ENCODE measurements around the gene ARL8A. TPM values are rescaled to one million over a fixed set of nuclear protein-coding genes. Genes with fewer than 3 reads are reported as not detected.

Gene ARL8A
- total RNA-seq, 2 experiments from 2014 or later: 62.4 to 63.8 TPM

GRCh38 chr1:202161151-202162046 lies 16.9 kb upstream of the ARL8A start:
- peak overlapping the region; percentile 98 for H3K4me3 Mint-ChIP-seq
- no peaks in the 10 kb centered on the region for H3K27me3 Mint-ChIP-seq
- CTCF ChIA-PET: interaction anchor here (1.4 to 1.8 kb wide), 4 partner anchors 15 to 28 kb away, joined by 4 to 11 read pairs (median 6); no protein-coding TSS in a partner anchor
- H3K4me1 Mint-ChIP-seq: peaks cover 87% of the 10 kb centered on the region
- DNase-seq: no peak
- H3K27ac Mint-ChIP-seq: peak overlapping the region; percentile 99
- POLR2A ChIA-PET: interaction anchor here (1.3 to 8.3 kb wide), 7 partner anchors 7 to 181 kb away, joined by 4 to 174 read pairs (median 9); partner anchors contain the start of genes ARL8A and UBE2T
- no peaks in the 10 kb centered on the region for H3K9me3 Mint-ChIP-seq
- peaks cover 38% of the 10 kb centered on the region for H3K36me3 Mint-ChIP-seq (ENCODE audit: low read depth)

- DNase-seq: peak; percentile 84
- H3K4me1 Mint-ChIP-seq: peaks cover 86% of the 10 kb centered on the region
- CTCF ChIA-PET: interaction anchor here (0.8 to 1.7 kb wide), 12 partner anchors 10 to 160 kb away, joined by 3 to 8 read pairs (median 4); no protein-coding TSS in a partner anchor
- H3K27me3 Mint-ChIP-seq: no peaks in the 10 kb centered on the region
- H3K27ac Mint-ChIP-seq: peak within 1 kb of the TSS; percentile 99
- POLR2A ChIA-PET: interaction anchor here (1.1 to 8.3 kb wide), 13 partner anchors 8 to 847 kb away, joined by 3 to 174 read pairs (median 5); partner anchors contain the start of genes ARL8A, TMEM183A and UBE2T
- H3K36me3 Mint-ChIP-seq (ENCODE audit: low read depth): peaks cover 48% of the 10 kb centered on the region
- no peaks in the 10 kb centered on the region for H3K9me3 Mint-ChIP-seq
- H3K4me3 Mint-ChIP-seq: peak within 1 kb of the TSS; percentile 98
Observed at GRCh38 chr1:202160377-202160940, 15.9 kb upstream of the ARL8A start, which contains the start of gene PTPN7. Gene PTPN7, minus strand, starts transcription at chr1:202160602. Its CDS starts 1,200 bp downstream, at chr1:202159402.

GRCh38 chr1:202159534-202160371 lies 15.2 kb upstream of the ARL8A start:
- Mint-ChIP-seq H3K27me3 (no peaks in the 10 kb centered on the region), H3K4me1 (peaks cover 86% of the 10 kb centered on the region)

GRCh38 chr1:202158810-202159533 lies 14.4 kb upstream of the ARL8A start:
- Mint-ChIP-seq H3K27me3 (no peaks in the 10 kb centered on the region), H3K4me3 (peak overlapping the region; percentile 98), H3K27ac (peak overlapping the region; percentile 99), H3K9me3 (no peaks in the 10 kb centered on the region), H3K4me1 (peaks cover 82% of the 10 kb centered on the region), H3K36me3 (ENCODE audit: low read depth) (peaks cover 61% of the 10 kb centered on the region)
- ChIA-PET POLR2A (interaction anchor here (4.3 to 8.3 kb wide), 2 partner anchors 13 to 183 kb away, joined by 31 to 174 read pairs; partner anchors contain the start of genes ARL8A and UBE2T), CTCF (interaction anchor here (0.7 to 1.7 kb wide), 5 partner anchors 11 to 1318 kb away, joined by 3 to 8 read pairs (median 4); no protein-coding TSS in a partner anchor)
- DNase-seq: peak; percentile 58

More at GRCh38 chr1:202159534-202160371, 15.2 kb upstream of the ARL8A start:
- peak; percentile 76 for DNase-seq
- Mint-ChIP-seq H3K9me3 (no peaks in the 10 kb centered on the region), H3K36me3 (ENCODE audit: low read depth) (peaks cover 55% of the 10 kb centered on the region), H3K27ac (peak overlapping the region; percentile 99), H3K4me3 (peak overlapping the region; percentile 98)
- ChIA-PET CTCF (interaction anchor here (0.8 to 1.7 kb wide), 14 partner anchors 10 to 159 kb away, joined by 3 to 8 read pairs (median 4); no protein-coding TSS in a partner anchor), POLR2A (interaction anchor here (1.1 to 8.3 kb wide), 13 partner anchors 7 to 847 kb away, joined by 3 to 174 read pairs (median 5); partner anchors contain the start of genes ARL8A, TMEM183A and UBE2T)

GRCh38 chr1:202157945-202158344 lies 13.4 kb upstream of the ARL8A start:
- POLR2A ChIA-PET: interaction anchor here (1.0 kb wide), 1 partner anchor 14 kb away, joined by 4 read pairs; the partner anchor contains the start of gene ARL8A
- peaks cover 70% of the 10 kb centered on the region for H3K36me3 Mint-ChIP-seq (ENCODE audit: low read depth)
- H3K27me3 Mint-ChIP-seq: no peaks in the 10 kb centered on the region
- CTCF ChIA-PET: interaction anchor here (0.8 kb wide), 1 partner anchor 35 kb away, joined by 3 read pairs; no protein-coding TSS in a partner anchor
- no peaks in the 10 kb centered on the region for H3K9me3 Mint-ChIP-seq
- H3K4me3 Mint-ChIP-seq: peak overlapping the region; percentile 98
- H3K27ac Mint-ChIP-seq: peak overlapping the region; percentile 59
- no peak for DNase-seq
- H3K4me1 Mint-ChIP-seq: peaks cover 76% of the 10 kb centered on the region

GRCh38 chr1:202156590-202156989 lies 12.1 kb upstream of the ARL8A start:
- peaks cover 83% of the 10 kb centered on the region for H3K36me3 Mint-ChIP-seq (ENCODE audit: low read depth)
- H3K9me3 Mint-ChIP-seq: no peaks in the 10 kb centered on the region
- DNase-seq: no peak
- ChIA-PET POLR2A (interaction anchor here (0.9 to 4.0 kb wide), 3 partner anchors 10 to 185 kb away, joined by 3 to 68 read pairs (median 4); partner anchors contain the start of genes ARL8A and UBE2T), CTCF (interaction anchor here (1.3 kb wide), 1 partner anchor 33 kb away, joined by 3 read pairs; no protein-coding TSS in a partner anchor)
- H3K27ac Mint-ChIP-seq: peak overlapping the region; percentile 10
- H3K4me3 Mint-ChIP-seq: peak overlapping the region; percentile 41
- H3K4me1 Mint-ChIP-seq: peaks cover 63% of the 10 kb centered on the region
- no peaks in the 10 kb centered on the region for H3K27me3 Mint-ChIP-seq

GRCh38 chr1:202155478-202156021 lies 11.0 kb upstream of the ARL8A start:
- Mint-ChIP-seq H3K4me3 (no peak overlapping the region), H3K27ac (peak overlapping the region; percentile 18), H3K9me3 (no peaks in the 10 kb centered on the region), H3K36me3 (ENCODE audit: low read depth) (peaks cover 89% of the 10 kb centered on the region), H3K27me3 (no peaks in the 10 kb centered on the region), H3K4me1 (peaks cover 61% of the 10 kb centered on the region)
- no peak for DNase-seq
- CTCF ChIA-PET: interaction anchor here (1.1 to 3.0 kb wide), 17 partner anchors 9 to 186 kb away, joined by 3 to 26 read pairs (median 8); partner anchors contain the start of genes ARL8A, LGR6 and UBE2T
- POLR2A ChIA-PET: interaction anchor here (1.2 to 4.0 kb wide), 5 partner anchors 7 to 186 kb away, joined by 3 to 68 read pairs (median 4); partner anchors contain the start of genes ARL8A and UBE2T

GRCh38 chr1:202154766-202155477 lies 10.4 kb upstream of the ARL8A start:
- Mint-ChIP-seq H3K4me1 (peaks cover 61% of the 10 kb centered on the region), H3K27ac (peak overlapping the region; percentile 63), H3K27me3 (no peaks in the 10 kb centered on the region), H3K9me3 (no peaks in the 10 kb centered on the region), H3K36me3 (ENCODE audit: low read depth) (peaks cover 89% of the 10 kb centered on the region), H3K4me3 (no peak overlapping the region)
- ChIA-PET POLR2A (interaction anchor here (0.7 to 4.0 kb wide), 5 partner anchors 8 to 25 kb away, joined by 3 to 68 read pairs (median 4); partner anchors contain the start of gene ARL8A), CTCF (interaction anchor here (0.6 to 3.0 kb wide), 21 partner anchors 9 to 213 kb away, joined by 3 to 26 read pairs (median 6); partner anchors contain the start of genes ARL8A, LGR6 and UBE2T)
- peak; percentile 62 for DNase-seq

GRCh38 chr1:202154148-202154765 lies 9.7 kb upstream of the ARL8A start:
- peaks cover 86% of the 10 kb centered on the region for H3K36me3 Mint-ChIP-seq (ENCODE audit: low read depth)
- ChIA-PET POLR2A (interaction anchor here (0.7 to 4.0 kb wide), 4 partner anchors 8 to 12 kb away, joined by 4 to 68 read pairs (median 6); partner anchors contain the start of gene ARL8A), CTCF (interaction anchor here (0.6 to 3.0 kb wide), 20 partner anchors 8 to 188 kb away, joined by 3 to 26 read pairs (median 6); partner anchors contain the start of genes ARL8A, LGR6 and UBE2T)
- no peak overlapping the region for H3K4me3 Mint-ChIP-seq
- no peaks in the 10 kb centered on the region for H3K27me3 Mint-ChIP-seq
- H3K4me1 Mint-ChIP-seq: peaks cover 59% of the 10 kb centered on the region
- no peaks in the 10 kb centered on the region for H3K9me3 Mint-ChIP-seq
- no peak for DNase-seq
- H3K27ac Mint-ChIP-seq: peak overlapping the region; percentile 63

GRCh38 chr1:202153284-202153683 lies 8.7 kb upstream of the ARL8A start:
- CTCF ChIA-PET: interaction anchor here (2.5 to 3.0 kb wide), 2 partner anchors 17 to 32 kb away, joined by 10 to 18 read pairs; no protein-coding TSS in a partner anchor
- no peaks in the 10 kb centered on the region for H3K27me3 Mint-ChIP-seq
- H3K27ac Mint-ChIP-seq: peak overlapping the region; percentile 14
- POLR2A ChIA-PET: interaction anchor here (2.2 to 4.0 kb wide), 3 partner anchors 8 to 12 kb away, joined by 7 to 68 read pairs (median 18); partner anchors contain the start of genes ARL8A and PTPN7
- H3K4me3 Mint-ChIP-seq: no peak overlapping the region
- no peak for DNase-seq
- peaks cover 53% of the 10 kb centered on the region for H3K4me1 Mint-ChIP-seq
- H3K36me3 Mint-ChIP-seq (ENCODE audit: low read depth): peaks cover 85% of the 10 kb centered on the region
- no peaks in the 10 kb centered on the region for H3K9me3 Mint-ChIP-seq

Data from activated CD4-positive, alpha-beta memory T cell treated with anti-CD3 and anti-CD28 coated beads, Interleukin-2, amount 10 ng/mL, durations not matched to agents 7 days and 5 days (primary cell).